DMS153 (cell line): Measurements from ENCODE around the gene SMAD7.

Experiments used
- DNase-seq: peaks from one replicate; lab custom pipeline; 2025; lab: John Stamatoyannopoulos, UW

SMAD7 gene

DNA sequence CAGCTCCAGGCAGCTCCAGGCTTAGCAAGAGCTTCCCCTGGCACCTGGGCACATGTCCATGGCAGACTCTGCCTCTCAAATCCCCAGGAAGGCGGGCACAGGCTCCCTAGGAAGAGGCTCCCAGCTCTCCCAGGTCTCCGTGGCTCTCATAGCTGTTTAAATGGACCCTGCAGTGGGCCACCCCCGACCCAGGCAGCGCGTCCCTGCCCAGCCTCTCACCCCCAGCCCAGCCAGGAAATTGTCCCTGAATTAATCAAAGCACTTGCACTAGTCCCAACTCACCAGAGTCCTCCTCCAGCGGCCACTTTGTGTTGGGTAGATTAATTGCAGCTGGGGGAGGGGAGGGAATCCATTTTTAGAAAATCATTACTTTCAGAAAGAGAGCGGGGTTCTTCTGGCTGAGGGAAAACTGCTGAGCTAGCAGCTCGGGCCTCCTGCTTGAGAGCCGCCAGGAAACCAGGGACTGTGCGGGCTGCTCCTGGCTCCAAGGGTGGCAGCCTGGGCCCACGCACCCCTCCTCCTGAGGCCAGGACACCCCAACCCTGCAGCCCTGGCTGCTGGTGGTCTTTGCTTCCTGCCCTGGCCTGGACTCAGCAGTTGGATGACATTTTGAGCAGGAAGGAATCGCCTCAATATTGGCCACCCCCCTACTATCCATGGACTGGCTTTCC, 36.0 kb downstream of the SMAD7 start:
- no peak for DNase-seq

DNA sequence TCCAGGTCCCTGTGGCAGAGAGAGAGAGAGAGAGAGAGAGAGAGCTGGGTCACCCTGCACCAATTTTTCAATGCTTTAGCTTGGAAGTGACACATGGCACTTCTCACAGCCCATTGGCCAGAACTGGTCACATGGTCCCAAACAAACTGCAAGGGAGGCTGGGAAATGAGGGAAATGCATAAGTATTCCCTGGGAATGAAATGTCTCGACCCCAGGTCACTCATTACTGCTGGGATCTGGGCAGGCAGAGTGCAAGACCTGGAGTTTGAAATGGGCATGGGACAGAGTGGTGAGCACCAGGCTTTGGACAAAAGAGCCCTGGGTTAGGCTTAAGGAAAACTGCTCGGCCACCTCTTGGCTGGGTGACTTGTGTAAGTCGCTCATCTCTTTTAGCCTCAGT, 37.0 kb downstream of the SMAD7 start:
- DNase-seq = no peak

DNA sequence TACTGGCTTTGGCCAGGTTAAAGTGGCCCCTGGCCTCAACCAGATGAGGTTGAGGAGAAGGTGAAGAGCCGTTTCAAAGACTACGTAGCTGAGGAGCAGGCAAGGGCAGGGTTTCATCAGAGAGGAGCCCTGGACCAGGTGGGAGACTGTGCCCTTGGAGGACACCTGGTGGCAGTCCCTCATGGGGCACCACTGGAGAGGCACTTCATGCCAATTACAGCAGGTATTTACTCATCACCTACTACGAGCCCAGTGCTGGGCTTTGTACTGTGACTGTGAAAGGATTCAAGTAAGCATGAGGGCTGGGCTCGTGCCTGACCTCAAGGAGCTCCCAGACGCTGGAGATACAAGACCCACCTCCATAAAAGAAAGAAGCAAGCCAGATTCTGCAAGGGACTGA, 37.6 kb downstream of the SMAD7 start:
- DNase-seq = no peak

DNA sequence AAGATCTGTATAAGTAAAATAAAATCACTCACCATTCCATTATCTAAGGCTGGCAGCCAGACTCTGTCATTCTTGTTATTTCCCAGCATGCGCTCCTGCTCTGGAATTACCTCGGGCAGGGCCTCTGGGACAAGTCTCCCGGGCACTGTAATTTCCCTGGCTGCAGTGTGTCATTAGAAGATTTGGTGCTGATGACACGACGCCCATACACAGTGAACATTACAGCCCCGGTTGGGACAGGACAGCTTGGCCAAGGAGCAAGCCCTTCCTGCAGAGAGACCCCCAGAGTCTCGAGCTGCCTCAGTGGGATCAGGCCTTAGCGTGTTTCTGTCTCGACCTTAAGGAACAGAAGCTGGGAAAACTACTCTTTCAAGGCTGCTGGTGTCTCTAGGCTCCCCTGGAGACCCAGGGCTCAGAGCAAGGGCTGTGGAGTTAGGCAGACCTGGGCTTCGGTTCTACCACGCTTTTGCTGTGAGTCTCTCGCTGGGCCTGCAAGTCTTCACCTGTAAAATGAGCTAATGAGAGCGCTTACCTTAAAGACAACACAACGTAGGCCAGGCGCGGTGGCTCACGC, 39.7 kb downstream of the SMAD7 start:
- DNase-seq = no peak

DNA sequence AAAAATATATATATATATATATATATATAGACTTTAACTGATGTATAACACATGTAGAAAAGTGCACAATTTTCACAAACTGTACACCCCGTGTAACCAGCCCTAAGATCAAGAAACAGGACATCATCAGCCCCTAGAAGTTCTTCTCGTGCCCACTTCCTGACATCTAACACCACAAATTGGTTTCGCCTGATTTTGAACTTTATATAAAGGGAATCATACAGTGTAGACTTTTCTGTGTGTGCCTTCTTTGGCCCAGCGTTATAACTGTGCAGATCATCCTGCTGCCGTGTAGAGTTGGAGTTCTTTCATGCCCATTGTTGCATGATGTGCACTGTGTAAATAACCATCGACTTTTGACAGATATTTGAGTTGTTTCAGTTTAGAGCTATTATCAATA, 41.0 kb downstream of the SMAD7 start:
- no peak for DNase-seq

DNA sequence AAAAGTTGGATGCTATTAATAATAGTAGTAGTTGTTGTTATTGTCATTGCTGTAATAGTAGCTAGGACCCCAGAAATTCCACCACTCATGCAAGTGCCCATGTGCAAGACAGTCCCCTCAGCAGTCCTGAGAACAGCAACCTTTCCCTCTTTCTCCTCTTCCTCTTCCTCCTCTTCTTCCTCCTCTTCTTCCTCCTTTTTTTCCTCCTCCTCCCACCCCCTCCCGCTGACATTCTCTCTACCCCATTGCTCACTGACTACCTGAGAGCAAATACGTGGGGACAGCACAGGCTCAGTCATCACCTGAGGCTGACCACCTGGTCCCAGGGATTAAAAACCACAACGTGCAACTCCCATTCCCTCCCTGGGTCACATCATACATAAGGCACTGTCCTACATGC, 41.8 kb downstream of the SMAD7 start:
- DNase-seq = no peak

DNA sequence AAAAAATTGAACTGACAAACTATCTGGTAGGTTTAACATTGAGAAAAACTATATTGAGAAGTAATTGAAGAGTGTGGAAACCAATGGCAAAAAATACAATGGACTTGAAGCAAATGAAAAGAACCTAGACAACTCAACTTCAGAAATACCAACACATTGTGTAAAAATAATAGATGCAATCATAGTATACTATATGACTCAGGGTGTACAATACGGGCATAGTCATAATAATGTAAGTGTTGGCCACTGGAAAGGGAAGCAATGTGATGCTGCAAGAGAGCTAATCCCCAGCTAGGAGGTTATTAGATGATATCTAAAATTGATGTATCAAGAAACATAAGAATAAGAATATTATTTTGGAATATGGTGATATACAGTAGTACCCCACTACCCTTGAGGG, 45.3 kb downstream of the SMAD7 start:
- no peak for DNase-seq

DNA sequence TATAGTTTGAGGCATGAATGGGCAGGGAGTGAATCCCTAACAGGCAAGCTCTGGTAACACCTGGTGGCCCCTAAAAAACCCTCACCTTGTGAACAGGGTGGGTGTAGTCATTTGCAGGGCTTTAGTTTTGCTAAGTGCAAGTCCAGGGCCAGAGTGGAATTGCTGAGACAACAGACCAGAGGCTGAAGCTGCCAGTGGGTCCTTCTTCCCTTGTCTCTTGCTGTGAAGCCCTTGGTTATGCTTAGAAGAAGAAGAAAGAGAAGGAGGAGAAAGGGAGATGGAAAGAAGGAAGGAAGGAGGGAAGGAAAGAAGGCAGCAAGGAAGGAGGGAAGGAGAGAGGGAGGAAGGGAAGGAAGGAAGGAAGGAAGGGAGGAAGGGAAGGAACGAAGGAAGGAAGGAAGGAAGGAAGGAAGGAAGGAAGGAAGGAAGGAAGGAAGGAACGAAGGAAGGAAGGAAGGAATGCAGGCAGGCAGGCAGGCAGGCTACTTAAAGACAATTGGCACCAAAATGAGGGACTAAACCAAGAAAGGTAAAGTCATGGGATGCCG, 45.8 kb downstream of the SMAD7 start:
- DNase-seq = no peak

DNA sequence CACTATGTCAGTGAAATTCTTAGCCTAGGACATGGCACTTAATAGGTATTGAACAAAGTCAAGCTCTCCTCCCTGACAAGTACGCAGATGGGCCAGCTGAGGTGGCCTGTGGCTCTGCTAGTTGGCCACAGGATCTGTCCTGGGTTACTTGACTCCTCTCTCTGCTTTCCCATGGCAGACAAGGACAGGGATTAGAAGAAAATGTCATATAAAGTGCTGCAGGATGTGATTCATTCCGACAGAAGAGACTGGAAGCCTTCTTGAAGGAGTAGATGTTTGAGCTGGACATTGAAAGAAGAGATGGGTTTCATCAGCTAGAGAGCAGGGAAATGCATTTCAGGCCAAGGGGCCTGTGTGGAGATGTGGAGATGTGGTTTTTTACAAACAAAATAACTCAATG, 46.7 kb downstream of the SMAD7 start:
- DNase-seq = no peak

DNA sequence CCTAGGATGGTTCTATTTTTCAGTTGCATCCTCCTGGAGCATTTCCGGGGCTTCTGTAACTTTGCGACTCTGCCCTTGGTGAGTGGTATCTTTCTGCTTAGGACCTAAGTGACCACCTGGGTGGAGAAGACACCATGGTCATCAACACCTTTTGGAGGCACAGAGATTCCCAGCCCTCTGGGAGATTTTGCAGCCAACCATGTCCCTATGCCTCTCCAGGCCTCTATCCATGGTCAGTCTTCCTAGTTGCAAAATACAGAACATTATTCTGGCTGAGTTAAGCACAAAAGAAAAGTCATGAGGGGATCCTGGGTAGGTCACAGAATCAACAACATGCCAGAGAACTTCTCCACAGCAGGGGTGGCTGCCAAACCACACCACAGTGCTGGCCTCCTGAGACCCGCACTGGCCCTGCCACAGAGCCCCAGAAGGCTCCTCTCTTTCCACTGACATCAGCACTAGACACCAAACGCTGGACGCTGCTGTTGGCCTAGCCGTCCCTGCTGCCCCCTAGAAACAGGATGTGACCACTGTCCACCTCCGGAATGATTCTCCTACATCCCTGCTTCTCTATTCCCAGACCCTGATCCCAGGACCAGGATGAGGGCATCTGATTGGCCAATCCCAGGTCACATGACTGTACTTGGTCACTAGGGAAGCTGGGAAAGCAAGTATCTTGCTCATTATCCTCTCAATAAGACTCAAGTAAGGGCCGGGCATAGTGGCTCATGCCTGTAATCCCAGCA, 47.7 kb downstream of the SMAD7 start:
- no peak for DNase-seq

DNA sequence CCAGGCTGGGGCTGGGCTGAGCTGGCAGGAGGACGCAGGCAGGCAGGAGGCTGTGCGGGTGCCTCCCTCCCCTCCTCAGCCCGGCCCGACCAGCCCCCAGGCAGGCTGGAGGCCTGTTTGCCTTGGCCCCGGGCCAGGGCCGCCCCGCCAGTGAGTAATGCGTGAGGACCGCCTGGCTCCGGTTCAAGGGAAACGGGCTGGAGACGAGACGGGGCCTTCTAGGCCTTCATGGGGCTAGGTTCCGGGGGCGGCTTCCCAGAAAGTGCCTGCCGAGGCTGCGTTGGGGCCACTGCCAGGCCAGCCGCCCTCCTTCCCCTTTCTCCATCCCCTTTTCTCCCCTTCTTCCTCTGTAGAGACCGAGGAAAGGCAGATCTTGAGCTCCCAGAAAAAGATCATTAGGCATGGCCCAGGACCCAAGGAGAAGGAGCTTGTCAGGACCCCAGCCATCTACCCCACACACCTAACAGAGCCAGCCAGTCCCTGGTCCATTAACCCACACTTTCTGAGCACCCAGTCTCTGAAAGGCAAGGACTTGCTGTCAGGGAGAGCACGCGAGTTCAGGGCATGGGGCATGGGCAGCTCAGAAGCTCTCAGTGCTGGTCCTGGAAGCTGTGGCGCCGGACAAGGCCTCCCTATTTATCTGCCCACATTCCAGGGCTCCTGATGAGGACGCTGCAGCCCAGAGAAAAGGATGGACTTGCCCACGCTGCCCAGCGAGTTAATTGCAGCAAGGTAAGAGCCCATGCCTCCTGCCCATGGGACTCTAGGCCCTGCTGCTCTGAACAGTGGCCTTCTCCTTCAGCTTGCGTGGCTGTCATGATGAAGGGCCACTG, 48.5 kb downstream of the SMAD7 start:
- peak; percentile 79 for DNase-seq

DNA sequence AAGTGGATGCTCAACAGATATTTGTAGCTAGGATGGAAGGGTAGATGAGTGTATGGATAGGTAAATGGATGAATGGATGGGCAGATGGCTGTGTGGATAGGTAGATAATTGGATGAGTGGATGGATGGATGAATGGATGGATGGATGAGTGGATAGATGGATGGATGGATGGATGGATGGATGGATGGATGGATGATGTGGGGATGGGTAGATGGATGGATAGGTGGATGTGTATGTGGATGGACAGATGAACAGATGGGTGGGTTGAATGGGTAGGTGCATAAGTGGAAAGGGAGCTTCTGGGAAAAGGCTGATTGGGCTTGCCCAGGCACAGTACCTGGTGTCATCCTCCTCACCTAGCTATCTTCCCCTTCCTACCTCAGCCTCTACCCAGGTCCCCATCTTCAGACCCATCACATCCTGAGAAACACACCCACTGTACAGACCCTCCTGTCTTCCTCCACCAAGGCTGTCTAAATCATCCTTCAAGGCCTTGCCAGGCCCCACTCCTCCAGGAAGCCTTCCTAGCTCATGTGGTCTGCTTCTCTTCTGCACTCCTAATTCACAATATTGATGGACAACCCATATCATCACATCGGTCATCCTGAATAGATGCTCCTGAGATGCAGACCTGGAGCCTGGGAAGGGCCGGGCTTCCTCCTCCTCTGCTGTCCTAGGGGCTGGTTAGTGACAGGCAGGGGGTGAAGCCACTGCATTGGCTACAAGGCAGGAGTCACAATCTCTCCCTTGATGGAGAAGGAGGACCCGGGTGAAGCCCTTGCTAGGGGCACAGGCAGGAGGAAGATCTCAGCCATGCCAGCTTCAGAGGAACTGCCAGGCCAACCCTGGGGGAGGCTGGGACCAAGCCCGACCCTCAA, 49.4 kb downstream of the SMAD7 start:
- no peak for DNase-seq

DNA sequence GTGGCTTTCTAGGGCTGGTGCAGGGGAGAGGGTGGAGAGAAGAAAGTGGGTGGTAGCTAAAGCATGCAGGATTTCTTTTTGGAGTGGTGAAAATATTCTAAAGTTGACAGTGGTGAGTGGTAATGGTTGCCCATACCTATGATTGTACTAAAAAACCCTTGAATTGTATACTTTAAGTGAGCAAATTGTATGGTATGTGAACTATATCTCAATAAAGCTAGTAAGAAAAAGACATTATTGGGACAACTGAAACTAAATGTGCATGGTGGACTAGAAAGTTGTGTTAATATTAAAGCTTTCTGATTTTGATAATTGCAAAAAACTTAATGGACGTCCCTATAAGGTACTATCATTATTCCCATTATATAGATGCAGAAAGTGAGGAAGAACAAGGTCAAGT, 50.3 kb downstream of the SMAD7 start:
- no peak for DNase-seq

DNA sequence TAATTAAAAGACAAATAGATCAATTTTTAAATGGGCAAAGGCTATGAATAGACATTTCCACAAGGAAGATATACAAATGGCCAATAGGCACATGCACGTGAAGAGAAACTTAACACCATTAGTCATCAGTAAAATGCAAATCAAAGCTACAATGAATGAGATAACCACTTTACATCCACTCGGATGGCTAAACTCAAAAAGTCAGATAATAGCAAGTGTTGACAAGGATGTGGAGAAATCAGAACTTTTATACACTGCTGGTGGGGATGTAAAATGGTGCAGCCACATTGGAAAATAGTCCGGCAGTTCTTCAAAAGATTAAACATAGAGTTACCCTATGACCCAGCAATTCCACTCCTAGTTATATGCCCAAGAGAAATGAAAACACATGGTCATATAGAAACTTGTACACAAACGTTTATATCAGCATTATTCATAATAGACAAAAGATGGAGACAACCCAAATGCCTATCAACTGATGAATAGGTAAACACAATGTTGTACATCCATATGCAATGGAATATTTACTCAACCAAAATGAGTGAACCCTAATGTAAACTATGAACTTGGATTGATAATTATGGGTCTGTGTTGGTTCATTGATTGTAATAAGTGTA, 51.1 kb downstream of the SMAD7 start:
- no peak for DNase-seq

DNA sequence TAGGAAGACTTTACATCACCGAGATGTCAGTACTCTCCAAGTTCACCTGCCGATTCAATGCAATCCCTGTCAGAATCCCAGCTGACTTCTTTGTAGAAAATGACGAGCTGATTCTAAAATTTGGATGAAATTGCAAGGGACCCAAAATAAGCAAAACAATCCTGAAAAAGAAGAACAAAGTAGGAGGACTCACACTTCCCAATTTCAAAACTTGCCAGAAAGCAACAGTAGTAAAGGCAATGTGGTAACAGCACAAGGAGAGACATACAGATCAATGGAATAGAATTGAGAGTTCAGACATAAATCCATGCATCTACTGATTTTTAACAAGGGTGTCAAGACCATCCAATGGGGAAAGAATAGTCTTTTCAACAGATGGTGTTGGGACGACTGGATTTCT, 52.2 kb downstream of the SMAD7 start:
- DNase-seq = no peak

DNA sequence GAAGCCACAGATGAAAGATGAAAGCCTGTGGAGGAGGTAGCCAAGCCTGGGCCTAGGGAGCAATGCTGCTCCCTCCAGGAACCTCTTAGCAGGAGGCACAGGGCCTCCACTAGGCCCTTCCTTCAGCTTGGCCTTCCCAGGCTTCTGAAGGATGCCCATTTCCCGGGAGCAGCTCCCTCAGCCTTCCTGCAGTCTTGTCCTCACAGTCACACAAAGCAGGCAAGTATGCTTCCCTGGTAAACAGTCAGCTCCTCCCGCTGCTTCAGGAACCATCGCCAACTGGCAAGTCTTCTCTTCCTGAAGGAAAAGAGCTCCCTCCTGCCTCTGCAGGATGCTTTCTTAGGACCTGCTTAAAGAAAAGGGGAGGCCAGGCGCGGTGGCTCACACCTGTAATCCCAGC, 53.2 kb downstream of the SMAD7 start:
- DNase-seq = no peak

DNA sequence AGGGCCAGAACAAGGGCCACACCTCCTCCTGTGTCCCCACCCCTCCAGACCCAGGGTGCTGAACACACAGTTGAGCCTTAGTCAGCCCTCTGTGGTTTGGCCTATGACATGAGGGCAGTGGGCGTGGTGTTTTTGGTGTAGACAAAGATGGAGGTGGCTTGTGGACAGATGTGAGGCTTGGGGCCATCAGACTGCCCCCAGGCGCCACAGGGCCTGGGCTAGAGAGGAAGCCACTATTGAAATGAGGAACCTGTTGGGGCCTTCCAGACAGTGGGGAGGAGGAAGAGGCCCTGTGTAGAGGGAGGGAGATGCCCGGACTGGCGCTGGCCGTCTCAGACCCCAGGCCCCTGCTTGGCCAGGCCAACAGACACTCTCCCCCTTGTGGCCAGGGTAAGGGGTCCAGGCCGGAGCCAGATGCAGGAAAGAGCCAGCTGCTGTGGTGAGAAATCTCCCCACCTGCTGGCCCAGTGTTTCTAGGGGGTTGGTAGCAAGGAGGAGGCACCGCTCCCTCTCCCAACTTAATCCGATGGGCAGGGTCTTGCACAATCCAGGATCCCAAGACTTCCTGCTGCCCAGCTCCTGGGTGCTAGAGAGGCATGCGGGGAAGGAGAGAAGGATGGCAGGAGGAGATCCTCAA, 53.8 kb downstream of the SMAD7 start:
- DNase-seq = no peak

DNA sequence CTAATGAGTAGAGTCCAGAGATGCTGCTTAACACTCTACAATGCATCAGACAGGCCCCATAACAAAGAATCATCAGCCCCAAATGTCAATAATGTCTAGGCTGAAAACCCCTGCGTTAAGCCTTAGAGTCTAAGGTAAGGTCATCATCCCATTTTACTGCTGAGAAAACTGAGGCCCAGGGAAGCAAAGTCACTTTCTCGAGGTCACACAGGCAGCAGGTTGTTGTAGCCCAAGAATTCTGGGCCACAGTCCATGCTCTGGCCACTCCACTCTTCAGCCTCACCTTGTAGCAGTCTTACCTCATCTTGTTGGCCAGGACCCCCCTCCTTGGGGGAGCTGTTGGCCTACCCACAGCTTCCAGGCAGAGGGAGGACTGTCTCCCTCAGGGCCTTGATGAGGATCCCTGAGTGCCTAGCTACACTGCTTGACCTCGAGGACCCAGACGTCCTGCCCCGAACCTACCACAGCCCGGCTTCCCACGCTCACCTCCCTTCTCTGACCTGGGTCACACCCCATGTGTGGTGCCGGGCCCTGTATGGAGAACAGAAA, 54.4 kb downstream of the SMAD7 start:
- no peak for DNase-seq

DNA sequence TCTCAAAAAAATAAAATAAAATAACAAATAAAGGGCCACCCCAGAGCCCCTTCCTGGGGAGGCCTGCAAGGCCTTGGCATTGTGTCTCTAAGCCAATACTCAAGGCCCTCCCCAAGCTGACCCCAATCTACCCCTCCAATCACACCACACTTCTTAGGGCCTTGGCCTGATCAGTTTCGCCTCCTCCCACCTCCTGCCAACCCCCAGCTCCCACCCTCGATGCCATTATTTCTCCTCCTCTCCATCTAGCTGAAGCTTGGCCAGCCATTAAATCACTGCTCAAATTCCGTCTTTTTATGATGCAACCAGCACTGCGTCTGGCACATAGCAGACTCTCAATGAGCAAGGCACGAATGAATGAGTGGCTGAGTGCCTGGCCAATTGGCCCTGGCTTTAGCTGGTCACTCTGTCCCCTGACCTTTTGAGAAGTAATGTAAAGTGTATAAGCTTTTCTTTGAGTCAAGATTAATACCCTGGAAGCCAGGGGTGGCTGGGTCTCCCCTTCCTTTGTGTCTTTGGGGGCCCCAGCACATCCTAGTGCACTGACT, 55.9 kb downstream of the SMAD7 start:
- no peak for DNase-seq
